Measurements from ENCODE around the gene HLA-DQA1.
"Not testable (repeated sequence)": the region's sequence is repeated elsewhere in the genome, so short reads cannot be mapped to it uniquely, and the experiment has no call there.

The HLA-DQA1 gene

DNA sequence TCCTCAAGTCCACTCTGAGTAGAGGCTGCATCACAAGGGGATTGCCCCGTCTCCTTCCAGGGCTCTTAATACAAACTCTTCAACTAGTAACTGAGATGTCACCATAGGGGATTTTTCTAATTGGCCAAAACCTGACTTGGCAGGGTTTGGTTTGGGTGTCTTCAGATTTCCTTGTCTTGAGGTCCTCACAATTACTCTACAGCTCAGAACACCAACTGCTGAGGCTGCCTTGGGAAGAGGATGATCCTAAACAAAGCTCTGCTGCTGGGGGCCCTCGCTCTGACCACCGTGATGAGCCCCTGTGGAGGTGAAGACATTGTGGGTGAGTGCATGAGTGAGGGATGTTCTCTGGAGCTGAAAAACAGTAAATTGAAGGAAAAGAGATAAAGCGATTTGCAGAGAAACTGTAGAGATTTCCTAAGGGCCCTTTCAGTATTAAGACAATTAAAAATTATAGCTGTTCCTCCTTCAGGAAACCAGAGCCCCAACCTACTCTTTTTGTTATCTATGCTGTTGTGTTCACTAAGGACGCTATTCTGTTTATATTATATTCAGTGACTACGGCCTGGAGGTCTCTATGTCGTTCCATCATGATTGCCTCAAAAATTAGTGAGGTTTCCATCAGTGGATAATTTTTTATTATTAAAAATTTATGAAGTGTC, at the start of gene HLA-DQA1:
Gene HLA-DQA1 (plus strand): TSS at position 188 of the 662 bp plus-strand sequence. CDS start 53 bp downstream, at position 241.
- DNase-seq (ENCODE audit: low spot score): no peak

DNA sequence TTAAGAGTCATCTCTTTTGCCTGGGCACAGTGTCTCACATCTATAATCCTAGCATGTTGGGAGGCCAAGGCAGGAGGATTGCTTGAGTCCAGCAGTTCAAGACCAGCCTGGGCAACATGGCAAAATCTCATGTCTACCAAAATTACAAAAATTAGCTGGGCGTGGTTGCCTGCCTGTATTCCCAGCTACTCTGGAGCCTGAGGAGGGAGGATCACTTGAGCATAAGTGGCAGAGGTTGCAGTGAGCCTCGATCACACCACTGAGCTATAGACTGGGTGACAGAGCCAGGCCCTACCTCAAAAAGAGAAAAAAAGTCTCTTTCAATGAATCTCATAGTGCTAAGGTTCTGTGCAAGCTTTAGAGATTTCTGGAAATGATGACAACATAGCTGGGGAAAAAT, 49.0 kb upstream of the HLA-DQA1 start:
- DNase-seq (ENCODE audit: low spot score): no peak

DNA sequence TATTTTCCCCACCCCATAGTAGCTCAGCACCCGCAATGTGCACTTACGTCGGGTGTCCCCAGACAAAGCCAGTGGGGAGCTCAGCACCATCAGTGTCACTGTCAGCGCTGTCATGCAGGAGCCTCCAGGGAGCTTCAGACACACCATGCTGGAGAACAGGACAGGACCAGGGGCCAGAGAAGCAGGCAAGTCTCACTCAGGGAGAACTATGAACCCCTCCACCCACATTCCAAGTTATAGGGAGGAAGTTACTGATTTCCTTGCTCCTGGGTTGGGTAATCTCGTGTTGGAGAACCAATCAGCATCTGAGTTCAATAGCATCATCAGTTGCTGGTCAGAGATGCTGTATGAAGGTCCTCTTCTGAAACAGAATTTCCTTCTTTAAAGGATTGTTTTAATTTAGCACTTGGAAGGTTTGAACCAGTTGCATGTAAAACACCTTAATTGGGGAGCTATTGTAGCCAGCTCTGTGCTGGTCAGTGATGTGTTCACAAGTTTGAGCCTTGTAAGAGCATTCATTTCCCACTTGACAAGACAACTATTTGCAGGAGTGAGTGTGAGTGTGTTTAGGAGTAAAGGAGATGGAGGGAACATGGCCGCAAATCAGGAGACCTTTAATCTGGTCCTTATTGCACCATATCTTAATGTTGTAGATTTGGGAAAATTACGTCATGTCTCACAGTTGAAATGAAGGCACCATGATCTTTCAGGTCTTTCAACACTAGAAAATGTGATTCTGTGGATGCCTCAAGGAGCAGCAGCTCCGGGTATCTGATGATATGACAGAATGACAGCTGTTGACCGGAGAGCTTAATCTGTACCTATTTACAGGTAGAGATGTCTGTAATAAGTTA, 47.4 kb upstream of the HLA-DQA1 start, which contains the start of gene HLA-DRB1:
Gene HLA-DRB1 (minus strand): TSS at position 253 of the 854 bp plus-strand sequence. CDS start 106 bp downstream, at position 147.
- no peak for DNase-seq (ENCODE audit: low spot score)

DNA sequence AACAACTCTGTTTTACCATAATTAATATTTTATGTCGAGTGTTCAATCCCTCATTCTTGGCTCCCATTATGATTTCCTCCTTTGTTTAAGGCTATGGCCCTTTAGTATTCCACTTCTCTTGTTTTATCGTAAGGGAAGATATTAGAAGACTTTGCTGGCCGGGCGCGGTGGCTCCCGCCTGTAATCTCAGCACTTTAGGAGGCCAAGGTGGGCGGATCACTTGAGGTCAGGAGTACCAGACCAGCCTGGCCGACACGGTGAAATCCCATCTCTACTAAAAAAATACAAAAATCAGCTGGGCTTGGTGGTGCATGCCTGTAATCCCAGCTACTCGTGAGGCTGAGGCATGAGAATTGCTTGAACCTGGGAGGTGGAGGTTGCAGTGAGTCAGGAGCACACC, 46.5 kb upstream of the HLA-DQA1 start:
- not testable (repeated sequence) for DNase-seq (ENCODE audit: low spot score)

DNA sequence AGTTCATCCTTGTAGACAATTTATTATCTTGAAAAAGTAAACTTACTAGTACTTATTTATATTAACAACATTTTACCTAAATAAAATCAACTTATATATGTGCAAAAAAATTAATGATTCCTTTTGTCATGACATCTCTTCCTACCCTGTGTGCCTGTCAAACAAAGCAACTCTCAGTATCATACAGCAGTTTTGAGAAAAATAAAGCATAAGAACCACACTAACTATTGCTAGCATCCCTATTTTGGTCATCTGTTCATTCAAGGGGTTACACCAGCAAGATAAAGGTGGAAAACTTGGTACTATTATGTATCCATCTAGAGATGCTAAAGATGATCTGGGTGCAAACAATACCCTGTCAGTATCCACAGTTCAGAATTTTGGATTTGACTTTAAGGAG, 40.2 kb upstream of the HLA-DQA1 start:
- no peak for DNase-seq (ENCODE audit: low spot score)

DNA sequence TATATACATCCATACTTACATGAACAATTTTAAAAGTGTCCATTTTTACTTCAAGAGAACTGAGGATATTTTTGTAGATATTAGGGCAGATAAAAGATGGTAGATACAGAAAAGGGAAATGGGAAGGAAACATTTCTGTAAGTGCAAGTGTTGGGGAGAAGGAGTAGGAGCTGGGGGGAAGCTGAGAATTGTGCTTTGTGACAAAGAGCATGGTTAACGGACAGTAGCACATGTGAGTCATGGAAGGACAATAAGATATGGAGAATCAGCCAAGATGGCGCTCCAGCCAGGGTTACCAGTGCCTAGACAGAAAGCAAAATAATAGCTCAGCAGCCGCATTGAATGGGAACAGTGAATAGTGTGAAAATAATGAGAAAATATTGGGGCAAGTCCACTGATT, 34.8 kb upstream of the HLA-DQA1 start:
- DNase-seq (ENCODE audit: low spot score): no peak

DNA sequence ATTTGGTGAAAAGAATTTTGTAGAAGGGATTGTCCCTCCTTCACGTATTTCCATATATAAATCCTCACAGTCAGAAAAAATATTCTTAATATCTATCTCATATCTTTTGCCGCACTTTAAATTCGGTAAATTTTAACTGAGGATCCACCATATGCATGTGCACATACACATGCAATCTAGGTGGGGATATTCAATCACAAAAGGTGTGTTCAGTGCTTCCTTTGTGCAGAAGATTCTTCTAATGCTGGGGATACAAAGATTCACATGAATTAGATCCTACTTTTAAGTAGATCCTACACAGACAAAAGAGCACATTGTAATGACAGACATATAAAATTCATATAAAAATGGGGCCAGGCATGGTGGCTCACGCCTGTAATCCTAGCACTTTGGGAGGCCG, 34.0 kb upstream of the HLA-DQA1 start:
- no peak for DNase-seq (ENCODE audit: low spot score)

DNA sequence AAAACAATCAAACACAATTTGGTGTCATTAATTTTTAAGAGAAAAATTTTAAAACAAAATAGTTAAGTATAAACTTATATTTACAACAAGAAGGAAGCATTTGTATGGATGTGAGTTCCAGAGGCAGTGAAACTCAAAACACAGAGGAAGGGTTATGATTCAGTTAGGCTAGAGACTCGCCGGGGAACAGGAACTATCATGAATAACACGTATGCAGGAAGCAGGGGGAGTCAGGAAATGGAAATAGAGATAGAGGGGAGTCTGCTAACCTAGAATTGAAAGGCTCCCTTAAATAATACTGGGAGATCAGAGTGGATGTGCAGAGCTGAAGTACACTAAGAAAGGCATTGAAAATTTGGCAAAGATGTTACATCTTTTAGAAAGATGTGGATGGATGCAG, 33.3 kb upstream of the HLA-DQA1 start:
- DNase-seq (ENCODE audit: low spot score): no peak

DNA sequence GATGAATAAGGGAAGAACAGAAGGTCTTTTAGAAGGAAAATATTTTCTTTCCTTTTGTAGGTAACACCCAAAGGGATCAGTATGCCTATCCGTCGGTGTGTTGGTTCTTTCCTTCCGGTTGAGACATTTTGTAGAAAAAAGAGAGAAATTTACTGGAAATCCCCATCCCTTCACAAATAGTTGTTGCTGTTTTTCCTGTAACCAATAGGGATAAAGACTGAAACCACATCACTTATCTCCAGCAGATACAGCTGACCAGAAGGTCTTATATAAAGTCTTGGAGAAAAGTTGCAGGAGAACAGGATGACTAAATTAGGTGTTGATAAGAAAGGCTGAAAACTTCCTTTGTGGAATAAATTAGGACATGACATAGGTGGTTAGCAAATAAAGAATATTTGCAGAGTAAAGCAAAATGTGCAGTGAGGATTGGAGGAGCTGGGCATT, 32.8 kb upstream of the HLA-DQA1 start:
- no peak for DNase-seq (ENCODE audit: low spot score)

DNA sequence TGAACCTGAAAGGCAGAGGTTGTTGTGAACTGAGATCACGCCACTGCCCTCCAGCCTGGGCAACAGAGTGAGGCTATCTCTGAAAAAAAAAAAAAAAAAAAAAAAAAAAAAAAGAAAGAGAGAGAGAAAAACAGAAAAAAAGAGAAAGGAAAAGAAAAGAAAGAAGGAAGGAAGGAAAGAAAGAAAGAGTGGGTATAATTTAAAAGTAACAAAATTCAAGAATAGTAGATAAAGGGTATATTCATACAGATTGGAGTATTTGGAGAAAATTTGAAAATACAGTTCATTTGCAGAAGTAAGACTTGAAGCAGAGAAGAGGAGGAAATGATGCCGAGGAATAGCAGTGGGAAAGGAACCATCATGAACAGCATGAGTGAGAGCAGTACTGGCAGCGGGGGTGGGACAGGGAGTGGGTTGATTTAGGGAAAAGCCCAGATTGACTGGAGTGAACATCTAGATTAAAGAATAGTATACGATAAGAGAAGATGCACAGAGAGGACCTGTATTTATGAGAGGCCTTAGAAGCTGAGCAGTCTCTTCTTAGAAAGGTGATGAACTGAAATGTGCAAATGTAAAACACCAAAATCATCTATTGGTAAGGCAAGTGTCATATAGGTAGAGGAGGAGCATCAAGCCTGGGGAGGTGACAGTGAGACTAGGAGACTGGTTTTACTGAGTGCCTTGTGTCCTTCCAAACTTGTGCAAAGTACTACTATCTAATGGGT, 29.8 kb upstream of the HLA-DQA1 start:
- DNase-seq (ENCODE audit: low spot score): no peak

DNA sequence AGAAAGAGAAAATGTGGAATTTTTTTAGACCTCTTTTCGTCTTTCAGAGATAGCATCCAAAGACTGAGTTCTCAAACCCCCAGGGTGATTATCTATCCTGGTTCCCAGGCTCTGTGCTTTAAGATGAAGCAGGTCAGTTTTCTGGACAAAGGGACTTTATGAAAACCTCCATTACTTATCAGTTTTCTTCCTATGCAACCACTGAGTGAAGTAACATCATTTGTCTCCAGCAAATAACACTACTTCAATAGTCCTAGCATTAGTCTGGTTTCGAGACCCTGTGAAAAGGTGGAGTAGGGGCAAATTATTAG, 29.3 kb upstream of the HLA-DQA1 start:
- no peak for DNase-seq (ENCODE audit: low spot score)

DNA sequence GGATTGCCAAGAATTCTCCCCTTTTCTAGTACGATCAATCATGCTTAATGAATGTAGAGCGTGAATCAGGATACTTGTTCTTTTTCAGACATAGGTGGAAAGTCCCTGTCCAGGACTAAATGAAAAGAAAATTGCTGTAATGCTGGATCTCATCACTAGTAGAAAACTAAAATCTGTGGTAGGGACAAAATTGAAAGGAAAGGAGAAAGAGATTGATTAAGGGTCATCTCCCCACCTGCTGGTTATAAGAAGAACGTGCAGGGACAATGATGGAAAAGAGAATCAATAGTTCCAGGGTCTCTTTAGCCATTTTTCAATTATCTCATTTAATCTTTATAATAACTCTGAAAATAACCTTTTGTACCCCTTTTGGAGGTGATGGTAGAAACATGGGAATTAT, 28.8 kb upstream of the HLA-DQA1 start:
- no peak for DNase-seq (ENCODE audit: low spot score)

DNA sequence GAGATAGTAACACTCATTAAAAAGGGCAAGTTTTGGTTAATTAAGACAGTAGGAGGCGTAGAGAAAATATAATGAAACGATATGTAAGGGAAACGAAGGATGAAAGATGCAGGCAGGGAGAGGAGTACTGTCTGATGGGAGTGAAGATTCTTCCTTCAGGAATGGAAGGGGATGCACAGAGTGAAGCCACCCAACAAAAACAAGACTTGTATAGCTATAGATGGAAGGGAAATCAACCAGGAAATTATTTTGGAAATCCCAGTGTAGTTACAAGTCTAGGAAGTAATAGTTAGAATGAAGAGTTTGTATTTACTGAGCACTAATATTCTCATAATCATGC, 27.8 kb upstream of the HLA-DQA1 start:
- DNase-seq (ENCODE audit: low spot score): no peak

DNA sequence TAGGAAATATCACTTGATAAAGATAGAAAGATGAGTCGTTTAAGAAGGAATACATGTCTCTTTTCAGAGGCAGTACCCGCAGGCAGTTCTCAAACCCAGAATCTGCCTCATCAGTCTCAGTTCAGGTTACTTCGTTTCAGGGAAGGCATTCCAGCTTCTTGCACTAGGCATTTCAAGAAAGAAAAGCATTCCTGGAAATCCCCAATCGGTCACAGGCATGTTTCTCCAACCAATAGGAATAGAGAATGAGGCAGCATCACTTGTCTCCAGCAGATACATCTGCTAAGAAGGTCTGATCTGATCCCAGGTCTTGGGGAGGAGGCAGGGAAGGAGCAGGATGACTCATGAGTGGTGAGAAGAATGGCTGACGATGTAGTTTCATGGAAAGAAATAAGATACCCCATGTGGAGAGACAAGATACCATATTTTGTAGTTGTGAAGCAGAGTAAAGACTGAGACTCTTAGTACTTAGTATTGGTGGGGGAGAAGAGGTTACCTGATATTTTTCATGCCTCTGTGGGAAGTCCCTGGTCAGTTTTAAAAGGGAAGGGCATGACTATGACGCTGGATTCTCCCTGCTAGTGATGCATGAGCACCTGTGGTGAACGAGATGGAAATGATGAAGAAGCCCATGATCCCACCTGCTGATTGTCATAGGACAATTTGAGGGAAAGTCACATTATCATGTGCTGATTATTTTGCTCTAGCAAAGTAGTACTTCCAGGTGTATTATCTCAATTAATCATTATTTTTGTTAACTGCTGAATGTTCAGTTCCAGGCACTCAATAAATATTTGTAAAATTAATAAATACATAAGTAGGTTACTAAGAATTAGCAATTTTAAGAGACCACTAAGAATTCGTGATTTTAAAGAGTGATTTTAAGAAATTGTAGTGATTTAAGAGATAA, 27.2 kb upstream of the HLA-DQA1 start:
- DNase-seq (ENCODE audit: low spot score): peak; percentile 86

DNA sequence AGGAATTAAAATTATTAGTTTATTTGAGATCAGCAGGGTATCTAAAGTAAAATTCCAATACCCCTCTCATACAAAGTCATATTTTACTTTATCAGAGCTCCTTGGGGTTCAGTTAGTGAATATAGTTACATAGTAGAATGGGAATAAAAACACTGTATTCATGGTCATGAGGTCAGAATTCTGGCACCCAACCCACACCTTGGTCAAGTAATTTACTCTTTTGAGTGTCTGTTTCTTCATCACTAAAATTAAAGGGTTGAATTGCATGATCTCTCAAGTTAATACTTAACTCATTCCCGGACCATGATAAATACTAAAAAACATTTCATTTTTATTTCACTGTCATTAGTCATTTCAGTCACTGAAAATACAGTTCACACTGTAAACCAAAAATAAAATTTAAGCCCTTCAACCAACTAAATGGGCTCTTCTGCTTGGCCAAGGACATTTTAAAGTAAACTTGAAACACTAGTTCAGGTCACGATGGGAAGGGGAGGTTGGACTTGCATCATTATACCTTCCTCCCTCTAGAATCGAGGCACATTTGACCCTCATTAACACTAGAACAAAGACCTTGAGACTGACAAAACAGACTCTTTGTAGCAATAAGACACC, 26.4 kb upstream of the HLA-DQA1 start:
- no peak for DNase-seq (ENCODE audit: low spot score)

DNA sequence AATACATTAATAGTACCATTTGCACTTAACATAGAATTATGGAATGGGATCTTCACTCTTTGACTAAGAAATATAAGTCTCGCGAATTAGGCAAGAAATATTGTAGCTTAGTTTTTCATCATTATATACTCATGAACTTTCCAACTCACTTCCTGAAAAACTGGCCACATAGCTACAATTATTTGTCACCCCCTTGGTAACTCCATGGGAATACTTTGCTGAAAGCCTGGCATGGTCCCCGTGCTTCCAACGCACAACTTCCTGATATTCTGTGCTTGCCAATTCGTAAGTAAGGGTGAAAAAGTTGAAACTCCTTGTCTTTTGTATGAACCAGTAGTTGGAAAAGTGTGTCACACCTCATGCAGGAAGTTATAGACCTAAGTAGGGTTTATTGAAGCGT, 23.7 kb upstream of the HLA-DQA1 start:
- DNase-seq (ENCODE audit: low spot score): no peak

DNA sequence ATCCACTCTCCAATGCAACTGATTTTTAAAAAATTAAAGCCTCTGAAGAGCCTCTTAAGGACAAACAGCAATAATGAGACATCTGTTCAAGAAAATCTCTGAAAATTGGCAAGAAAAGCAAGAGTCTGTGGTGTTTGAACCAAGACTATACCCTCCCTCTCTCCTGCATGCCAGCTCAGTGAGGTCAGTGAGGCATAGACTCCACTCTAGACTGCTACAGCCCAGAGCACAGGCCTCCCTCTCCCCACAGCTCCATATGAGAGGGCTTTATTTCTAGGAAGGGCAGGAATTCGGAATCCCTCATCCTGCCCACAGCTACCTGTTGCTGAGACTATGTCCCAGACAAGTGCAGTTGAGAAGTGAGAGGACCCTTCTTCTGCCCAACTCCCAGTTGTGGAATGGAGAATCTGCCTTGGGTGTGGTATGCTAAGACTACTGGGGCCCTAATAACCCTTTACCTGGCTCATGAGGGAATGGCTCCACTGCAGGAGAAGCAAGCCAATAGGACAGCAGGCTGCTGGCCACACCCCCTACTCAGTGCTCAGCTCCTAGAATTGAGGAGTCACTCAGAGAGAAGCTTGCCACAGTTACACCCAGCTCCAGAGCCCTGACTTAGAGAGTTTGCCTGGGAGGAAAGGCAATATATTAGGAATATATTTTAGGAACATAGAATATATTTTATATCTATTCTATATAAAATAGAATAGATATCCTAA, 22.7 kb upstream of the HLA-DQA1 start:
- DNase-seq (ENCODE audit: low spot score): no peak

DNA sequence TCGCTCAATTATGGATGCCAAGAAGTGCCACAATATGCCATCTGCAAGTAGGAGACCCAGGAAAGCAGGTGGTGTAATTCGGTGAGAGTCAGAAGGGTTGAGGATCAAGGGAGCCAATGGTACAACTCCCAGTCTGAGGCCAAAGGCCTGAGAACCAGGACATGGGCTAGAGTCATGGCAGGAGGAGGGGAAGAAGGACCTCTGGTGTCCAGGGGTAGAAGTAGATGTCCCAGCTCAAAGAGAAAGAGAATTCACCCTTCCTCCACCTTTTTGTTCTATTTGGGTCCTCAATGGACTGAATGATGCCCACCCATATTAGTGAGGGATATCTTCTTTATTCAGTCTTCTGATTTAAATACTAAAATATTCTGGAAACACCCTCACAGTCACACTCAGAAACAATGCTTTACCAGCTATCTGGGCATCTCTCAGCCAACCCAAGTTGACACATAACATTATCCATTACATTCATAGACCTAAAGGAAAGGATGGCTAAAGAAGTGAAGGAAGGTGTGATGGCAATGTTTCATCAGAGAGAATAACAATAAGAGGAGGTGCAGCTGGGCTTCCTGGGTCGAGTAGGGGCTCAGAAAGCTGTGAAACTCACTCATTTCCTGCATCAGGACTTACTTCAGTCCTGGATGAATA, 21.2 kb upstream of the HLA-DQA1 start:
- no peak for DNase-seq (ENCODE audit: low spot score)

DNA sequence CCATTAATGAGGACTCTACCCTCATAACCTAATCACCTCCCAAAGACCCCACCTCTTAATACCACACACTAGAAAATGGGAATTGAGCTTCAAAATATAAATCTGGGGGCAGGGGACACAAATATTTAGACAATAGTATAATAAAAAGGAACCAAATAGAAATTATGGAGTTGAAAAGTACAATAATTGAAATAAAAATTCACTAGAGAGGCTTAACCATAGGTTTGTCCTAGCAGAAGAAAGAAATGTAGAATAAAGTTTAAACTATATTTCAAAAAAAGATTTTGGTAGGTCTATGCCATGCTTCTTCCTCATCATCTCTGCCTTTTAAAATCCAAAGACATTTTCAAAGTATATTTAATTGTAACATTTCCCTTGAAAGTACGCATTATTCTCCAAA, 19.5 kb upstream of the HLA-DQA1 start:
- DNase-seq (ENCODE audit: low spot score): no peak

DNA sequence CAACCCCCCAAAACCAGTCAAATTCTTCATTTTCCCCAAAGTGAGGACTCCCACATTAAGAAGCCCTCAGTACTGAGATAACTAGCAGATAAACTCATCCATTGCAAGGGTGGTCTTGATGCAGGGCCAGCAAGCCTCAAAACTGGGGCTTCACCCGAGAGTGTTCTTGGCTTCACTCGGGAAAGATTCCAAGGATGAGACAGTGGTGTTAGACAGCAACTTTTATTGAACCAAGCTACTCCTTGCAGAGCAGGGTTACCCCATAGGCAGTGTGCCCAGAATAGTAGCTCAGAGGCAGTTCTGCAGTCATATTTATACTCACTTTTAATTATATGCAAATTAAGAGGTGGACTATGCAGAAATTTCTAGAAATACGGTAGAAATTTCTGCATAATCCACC, 15.8 kb upstream of the HLA-DQA1 start:
- no peak for DNase-seq (ENCODE audit: low spot score)

Measured in LoVo (cell line).